ENCODE data around the gene GNAT1. TPM values are rescaled to one million over a fixed set of nuclear protein-coding genes. Genes with fewer than 3 reads are reported as not detected.

GNAT1 gene
- total and polyA plus RNA-seq, 2 of the 13 experiments (the other 11 are each of a cell fraction or from before 2014, with no cell fraction given) = 0.15 TPM; not detected in 1

DNA sequence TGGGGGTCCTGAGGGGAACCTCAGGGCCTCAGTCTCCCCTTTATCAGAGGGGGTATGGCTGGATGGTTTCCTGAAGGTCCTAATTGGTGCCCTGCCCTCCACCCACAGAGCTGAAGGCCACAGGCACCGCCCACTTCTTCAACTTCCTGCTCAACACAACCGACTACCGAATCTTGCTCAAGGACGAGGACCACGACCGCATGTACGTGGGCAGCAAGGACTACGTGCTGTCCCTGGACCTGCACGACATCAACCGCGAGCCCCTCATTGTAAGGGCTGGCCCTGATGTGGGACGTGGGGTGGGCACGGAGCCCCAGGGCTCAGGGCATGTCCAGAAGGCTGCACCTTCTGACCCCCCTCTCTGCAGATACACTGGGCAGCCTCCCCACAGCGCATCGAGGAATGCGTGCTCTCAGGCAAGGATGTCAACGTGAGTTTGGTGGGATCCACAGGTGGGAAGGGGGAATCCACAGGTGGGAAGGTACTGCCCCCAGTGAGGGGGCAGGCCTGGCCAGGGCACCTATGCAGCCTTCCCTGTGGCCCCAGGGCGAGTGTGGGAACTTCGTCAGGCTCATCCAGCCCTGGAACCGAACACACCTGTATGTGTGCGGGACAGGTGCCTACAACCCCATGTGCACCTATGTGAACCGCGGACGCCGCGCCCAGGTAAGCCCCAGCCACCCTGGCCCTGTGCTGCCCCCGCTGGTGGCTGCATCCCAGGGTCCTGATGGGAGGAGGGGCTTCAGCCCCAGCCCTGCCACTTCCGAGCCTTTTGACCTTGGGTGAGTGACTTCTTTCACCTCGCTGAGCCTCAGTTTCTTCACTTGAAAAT lies 17.5 kb upstream of the GNAT1 start:
- no peak for ATAC-seq
- no peaks in the 10 kb centered on the region for H3K79me2 ChIP-seq (ENCODE audit: insufficient read depth, low read length)
- BruUV-seq (replicated peaks) = no TSS peak

More for the DNA sequence above, 17.5 kb upstream of the GNAT1 start:
- Histone ChIP-seq H3K27me3 (ENCODE audit: control insufficient read depth in 1 of 2, insufficient read depth in 2 of 2, low read length in 2 of 2) (no peaks in the 10 kb centered on the region), H3K4me1 (ENCODE audit: insufficient read depth, low read length) (peaks cover 47% of the 10 kb centered on the region), H3K4me2 (ENCODE audit: low read depth, low read length) (no peak overlapping the region), H3K9ac (ENCODE audit: insufficient read depth, low read depth, low read length) (no peak overlapping the region), H3K9me3 (ENCODE audit: low read length) (no peaks in the 10 kb centered on the region), H3K27ac (ENCODE audit: extremely low read length, insufficient read depth, low read length) (no peak overlapping the region), H4K20me1 (ENCODE audit: insufficient read depth, low read length) (no peaks in the 10 kb centered on the region), H2AFZ (ENCODE audit: low read length) (no peak overlapping the region), H3K36me3 (replicated peaks in 1 of 2; ENCODE audit: control insufficient read depth in 1 of 2, insufficient read depth in 2 of 2, low read length in 2 of 2) (peaks cover 15 to 27% of the 10 kb centered on the region in 2 experiments; a peak in 4 of 5 replicates), H3K4me3 (replicated peaks in 1 of 3; ENCODE audit: insufficient read depth in 1 of 3, low read depth in 2 of 3, low read length in 3 of 3) (no peak overlapping the region)
- no peak for DNase-seq (ENCODE audit: low spot score)
- in situ Hi-C loops (cut with HindIII; ENCODE audit: extremely low pct_ligation_motif_present, low pct_unique_long_range_greater_than_20kb) (no loop called here), intact Hi-C loops (cut with micrococcal nuclease; ENCODE audit: unreplicated experiment) (loop anchor here (5.0 kb wide), 1 partner anchor 52 kb away; no protein-coding TSS in a partner anchor)
- POLR2A ChIA-PET = interaction anchor here (2.1 kb wide), 1 partner anchor 62 kb away, joined by 6 read pairs; the partner anchor contains the start of gene GNAI2
- no peak for FAIRE-seq
- WGBS (ENCODE audit: low lambda C conversion rate) = 96% methylated on average over 11 of the region's 29 CpGs
- no peak for TF ChIP-seq FIP1L1 (IDR thresholded peaks at IDR 0.05; ENCODE audit: borderline replicate concordance, insufficient read depth, low read depth, low read length)
- no peak for TF ChIP-seq ZNF703 (CRISPR knock-in tag; IDR thresholded peaks at IDR 0.05; ENCODE audit: borderline replicate concordance)
- TF ChIP-seq, protein P1, sequence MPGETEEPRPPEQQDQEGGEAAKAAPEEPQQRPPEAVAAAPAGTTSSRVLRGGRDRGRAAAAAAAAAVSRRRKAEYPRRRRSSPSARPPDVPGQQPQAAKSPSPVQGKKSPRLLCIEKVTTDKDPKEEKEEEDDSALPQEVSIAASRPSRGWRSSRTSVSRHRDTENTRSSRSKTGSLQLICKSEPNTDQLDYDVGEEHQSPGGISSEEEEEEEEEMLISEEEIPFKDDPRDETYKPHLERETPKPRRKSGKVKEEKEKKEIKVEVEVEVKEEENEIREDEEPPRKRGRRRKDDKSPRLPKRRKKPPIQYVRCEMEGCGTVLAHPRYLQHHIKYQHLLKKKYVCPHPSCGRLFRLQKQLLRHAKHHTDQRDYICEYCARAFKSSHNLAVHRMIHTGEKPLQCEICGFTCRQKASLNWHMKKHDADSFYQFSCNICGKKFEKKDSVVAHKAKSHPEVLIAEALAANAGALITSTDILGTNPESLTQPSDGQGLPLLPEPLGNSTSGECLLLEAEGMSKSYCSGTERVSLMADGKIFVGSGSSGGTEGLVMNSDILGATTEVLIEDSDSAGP (CRISPR knock-in tag; IDR thresholded peaks at IDR 0.05; ENCODE audit: borderline replicate concordance) = no peak
- TF ChIP-seq DPF2 (CRISPR knock-in tag; IDR thresholded peaks at IDR 0.05; ENCODE audit: borderline replicate concordance, low read depth) = no peak
- no peak for TF ChIP-seq CHD4 (IDR thresholded peaks at IDR 0.05; ENCODE audit: borderline replicate concordance, low read length)
- TF ChIP-seq CBX1 (IDR thresholded peaks at IDR 0.05; ENCODE audit: low read depth) = no peak
- TF ChIP-seq, protein P2, sequence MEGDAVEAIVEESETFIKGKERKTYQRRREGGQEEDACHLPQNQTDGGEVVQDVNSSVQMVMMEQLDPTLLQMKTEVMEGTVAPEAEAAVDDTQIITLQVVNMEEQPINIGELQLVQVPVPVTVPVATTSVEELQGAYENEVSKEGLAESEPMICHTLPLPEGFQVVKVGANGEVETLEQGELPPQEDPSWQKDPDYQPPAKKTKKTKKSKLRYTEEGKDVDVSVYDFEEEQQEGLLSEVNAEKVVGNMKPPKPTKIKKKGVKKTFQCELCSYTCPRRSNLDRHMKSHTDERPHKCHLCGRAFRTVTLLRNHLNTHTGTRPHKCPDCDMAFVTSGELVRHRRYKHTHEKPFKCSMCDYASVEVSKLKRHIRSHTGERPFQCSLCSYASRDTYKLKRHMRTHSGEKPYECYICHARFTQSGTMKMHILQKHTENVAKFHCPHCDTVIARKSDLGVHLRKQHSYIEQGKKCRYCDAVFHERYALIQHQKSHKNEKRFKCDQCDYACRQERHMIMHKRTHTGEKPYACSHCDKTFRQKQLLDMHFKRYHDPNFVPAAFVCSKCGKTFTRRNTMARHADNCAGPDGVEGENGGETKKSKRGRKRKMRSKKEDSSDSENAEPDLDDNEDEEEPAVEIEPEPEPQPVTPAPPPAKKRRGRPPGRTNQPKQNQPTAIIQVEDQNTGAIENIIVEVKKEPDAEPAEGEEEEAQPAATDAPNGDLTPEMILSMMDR (CRISPR knock-in tag; IDR thresholded peaks at IDR 0.05) = peak; percentile 33; the same call in 1 of the 2 replicates
- TF ChIP-seq EZH2 (conservative IDR thresholded peaks at IDR 0.05; ENCODE audit: low read depth, low read length) = no peak
- TF ChIP-seq ZNF121 (CRISPR knock-in tag; IDR thresholded peaks at IDR 0.05) = no peak
- TF ChIP-seq, protein P3, sequence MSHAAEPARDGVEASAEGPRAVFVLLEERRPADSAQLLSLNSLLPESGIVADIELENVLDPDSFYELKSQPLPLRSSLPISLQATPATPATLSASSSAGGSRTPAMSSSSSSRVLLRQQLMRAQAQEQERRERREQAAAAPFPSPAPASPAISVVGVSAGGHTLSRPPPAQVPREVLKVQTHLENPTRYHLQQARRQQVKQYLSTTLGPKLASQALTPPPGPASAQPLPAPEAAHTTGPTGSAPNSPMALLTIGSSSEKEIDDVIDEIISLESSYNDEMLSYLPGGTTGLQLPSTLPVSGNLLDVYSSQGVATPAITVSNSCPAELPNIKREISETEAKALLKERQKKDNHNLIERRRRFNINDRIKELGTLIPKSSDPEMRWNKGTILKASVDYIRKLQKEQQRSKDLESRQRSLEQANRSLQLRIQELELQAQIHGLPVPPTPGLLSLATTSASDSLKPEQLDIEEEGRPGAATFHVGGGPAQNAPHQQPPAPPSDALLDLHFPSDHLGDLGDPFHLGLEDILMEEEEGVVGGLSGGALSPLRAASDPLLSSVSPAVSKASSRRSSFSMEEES (CRISPR knock-in tag; IDR thresholded peaks at IDR 0.05) = no peak
- TF ChIP-seq, protein P4, sequence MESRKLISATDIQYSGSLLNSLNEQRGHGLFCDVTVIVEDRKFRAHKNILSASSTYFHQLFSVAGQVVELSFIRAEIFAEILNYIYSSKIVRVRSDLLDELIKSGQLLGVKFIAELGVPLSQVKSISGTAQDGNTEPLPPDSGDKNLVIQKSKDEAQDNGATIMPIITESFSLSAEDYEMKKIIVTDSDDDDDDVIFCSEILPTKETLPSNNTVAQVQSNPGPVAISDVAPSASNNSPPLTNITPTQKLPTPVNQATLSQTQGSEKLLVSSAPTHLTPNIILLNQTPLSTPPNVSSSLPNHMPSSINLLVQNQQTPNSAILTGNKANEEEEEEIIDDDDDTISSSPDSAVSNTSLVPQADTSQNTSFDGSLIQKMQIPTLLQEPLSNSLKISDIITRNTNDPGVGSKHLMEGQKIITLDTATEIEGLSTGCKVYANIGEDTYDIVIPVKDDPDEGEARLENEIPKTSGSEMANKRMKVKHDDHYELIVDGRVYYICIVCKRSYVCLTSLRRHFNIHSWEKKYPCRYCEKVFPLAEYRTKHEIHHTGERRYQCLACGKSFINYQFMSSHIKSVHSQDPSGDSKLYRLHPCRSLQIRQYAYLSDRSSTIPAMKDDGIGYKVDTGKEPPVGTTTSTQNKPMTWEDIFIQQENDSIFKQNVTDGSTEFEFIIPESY (CRISPR knock-in tag; IDR thresholded peaks at IDR 0.05) = peak; percentile 93
- CTCF ChIA-PET (ENCODE audit: low intra/inter-chr PET ratio, low total read pairs) = no interaction called here

Measured in HepG2 (cell line).